GM21367 (cell line): ENCODE results near the gene CTTNBP2.

Source experiments
- ATAC-seq: cut with Tn5 transposase; IDR thresholded peaks from one replicate; pipeline ENCODE4 v1.9.1; 2021; ENCODE audit not compliant: unreplicated experiment

Gene CTTNBP2

DNA sequence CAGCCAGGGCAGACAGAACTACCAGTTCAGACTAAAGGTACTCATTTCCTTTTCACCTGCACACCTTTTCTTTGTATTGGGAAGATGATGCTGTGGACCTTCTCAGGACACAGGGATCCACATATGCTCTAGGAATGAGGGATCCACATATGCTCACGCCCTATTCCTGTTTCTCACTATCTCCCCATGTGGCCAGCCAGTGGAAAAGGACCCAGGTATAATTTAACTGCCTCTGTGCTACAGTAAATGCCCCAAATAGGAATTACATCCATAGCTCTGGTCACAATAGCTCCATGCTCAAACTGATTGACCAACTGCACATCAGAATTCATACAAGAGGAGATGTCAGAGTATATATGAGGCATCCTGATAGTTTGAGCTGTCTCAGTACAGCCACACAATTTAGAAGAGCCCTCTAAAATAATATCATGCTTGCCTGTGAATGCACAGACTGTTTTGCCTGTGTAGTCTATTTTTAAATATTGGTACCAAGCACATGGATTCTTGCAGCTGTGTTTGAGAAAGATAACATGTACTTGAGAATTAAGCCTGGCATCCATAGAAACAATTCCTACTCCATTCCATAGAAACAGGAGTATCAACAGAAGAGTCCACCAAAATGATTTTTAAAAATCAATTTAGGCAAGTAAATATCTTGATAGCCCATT lies 43.7 kb downstream of the CTTNBP2 start:
- no peak for ATAC-seq

GRCh38 chr7:117828825-117829224 lies 44.4 kb downstream of the CTTNBP2 start:
- ATAC-seq, result no peak

DNA sequence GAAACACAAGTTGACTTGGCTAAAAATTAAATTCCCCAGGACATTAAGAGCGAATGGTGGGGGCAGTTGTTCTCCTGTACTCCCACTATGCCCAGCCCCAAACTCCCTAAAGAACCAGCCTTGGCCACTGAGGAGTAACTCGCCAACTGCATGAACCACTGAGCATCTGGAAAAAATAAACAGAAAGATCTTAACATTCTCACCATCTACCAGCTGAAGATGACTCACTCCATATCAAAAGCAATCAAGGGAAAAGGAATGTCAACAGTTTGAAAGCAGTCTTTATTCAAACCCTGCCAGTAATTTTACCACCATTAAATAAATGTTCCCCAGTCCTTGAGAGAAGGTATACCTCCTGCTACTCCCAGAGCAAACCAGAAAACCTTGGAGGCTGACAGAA lies 45.4 kb downstream of the CTTNBP2 start:
- no peak for ATAC-seq

GRCh38 chr7:117825132-117825531 lies 48.1 kb downstream of the CTTNBP2 start:
- no peak for ATAC-seq

GRCh38 chr7:117824592-117824991 lies 48.6 kb downstream of the CTTNBP2 start:
- ATAC-seq, result no peak

- ATAC-seq, result no peak
Observed at GRCh38 chr7:117819558-117819957, 53.7 kb downstream of the CTTNBP2 start.

- ATAC-seq, result no peak
Observed at GRCh38 chr7:117818232-117818631, 55.0 kb downstream of the CTTNBP2 start.

DNA sequence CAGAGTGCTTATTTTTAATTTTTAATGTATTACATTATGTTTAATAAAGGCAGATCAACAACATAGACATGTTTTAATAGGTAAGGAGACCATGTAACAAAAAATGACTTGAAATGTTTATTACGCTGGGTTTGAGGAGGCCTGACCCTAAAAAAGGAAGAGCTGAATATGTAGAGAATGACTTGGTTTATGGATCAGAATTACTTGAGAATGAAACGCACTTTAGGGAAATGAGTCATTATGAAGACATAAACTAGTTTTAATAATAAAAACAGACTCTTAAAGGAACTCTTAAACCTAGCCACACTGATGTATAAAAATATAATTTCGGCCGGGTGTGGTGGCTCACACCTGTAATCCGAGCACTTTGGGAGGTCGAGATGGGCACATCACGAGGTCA lies 56.5 kb downstream of the CTTNBP2 start:
- no peak for ATAC-seq

DNA sequence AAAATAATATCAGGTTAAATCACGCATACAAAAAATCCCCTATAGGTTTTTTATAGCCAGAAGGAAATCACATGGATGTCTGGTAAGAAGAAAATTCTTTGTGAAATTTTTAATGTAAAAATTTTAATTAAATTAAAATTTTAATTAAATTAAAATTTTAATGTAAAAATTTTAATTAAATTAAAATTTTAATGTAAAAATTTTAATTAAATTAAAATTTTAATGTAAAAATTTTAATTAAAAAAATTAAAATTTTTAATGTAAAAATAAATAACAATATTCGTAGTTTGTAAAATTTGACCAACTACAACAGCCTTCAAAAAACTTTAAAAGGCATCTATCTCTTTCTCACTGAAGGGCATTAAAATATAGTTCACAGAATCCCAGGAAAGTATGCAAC lies 61.5 kb downstream of the CTTNBP2 start:
- ATAC-seq, result no peak

GRCh38 chr7:117810642-117811512 lies 62.4 kb downstream of the CTTNBP2 start:
- ATAC-seq, result no peak

- ATAC-seq, result no peak
Observed at GRCh38 chr7:117809958-117810357, 63.3 kb downstream of the CTTNBP2 start.

- no peak for ATAC-seq
Observed at GRCh38 chr7:117808910-117809705, 64.1 kb downstream of the CTTNBP2 start.

- ATAC-seq, result no peak
Observed at GRCh38 chr7:117808341-117808757, 64.9 kb downstream of the CTTNBP2 start.

- ATAC-seq, result no peak
Observed at GRCh38 chr7:117807676-117808075, 65.6 kb downstream of the CTTNBP2 start.

DNA sequence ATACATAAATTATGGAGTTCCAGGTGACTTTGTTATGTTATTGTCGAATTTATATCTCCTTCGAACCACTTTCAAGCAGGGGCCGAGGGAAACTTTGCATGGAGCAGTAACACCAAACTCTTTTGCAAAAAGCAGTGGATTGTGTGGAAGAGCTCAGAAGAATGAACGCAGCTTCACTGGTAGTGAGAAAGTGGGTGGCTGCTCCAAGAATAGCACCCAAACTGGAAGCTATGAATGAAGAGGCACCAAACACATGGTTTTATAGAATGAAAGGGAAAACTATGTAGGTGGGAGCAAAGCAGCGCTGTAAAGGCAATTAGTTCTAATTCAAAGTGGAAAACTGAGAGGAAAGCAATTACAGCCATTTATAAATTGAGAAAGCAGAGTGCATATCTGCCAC lies 67.2 kb downstream of the CTTNBP2 start:
- no peak for ATAC-seq

- ATAC-seq, result no peak
Observed at GRCh38 chr7:117805241-117805640, 68.0 kb downstream of the CTTNBP2 start.

DNA sequence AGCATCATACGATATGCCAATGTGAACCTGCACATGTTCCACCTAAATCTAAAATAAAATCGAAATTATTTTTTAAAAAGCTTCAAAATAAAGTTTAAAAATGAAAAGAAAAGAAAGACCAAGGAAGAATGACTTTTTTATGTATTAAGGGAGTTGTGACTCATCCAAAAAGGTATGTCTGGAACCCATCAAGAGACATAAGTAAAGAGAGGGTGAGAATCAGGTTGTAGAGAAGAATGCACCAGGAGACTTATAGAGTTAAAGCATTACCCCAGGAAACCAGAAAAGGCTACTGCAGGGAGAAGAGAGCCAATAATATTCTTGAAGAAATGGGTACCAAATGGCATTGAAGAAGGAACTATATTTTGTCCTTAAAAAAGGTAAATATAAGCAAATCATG lies 69.8 kb downstream of the CTTNBP2 start:
- ATAC-seq, result no peak

DNA sequence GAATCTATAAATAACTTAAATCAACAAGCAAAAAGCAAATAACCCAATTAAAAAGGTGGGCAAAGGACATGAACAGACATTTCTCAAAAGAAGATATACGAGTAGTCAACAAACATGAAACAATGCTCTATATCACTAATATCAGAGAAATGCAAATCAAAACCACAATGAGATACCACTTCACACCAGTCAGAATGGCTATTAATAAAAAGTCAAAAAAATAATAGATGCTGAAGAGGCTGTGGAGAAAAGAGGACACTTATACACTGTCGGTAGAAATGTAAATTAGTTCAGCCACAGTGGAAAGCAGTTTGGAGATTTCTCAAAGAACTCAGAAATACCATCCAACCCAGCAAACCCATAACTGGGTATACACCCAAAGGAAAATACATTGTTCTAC lies 70.6 kb downstream of the CTTNBP2 start:
- no peak for ATAC-seq

DNA sequence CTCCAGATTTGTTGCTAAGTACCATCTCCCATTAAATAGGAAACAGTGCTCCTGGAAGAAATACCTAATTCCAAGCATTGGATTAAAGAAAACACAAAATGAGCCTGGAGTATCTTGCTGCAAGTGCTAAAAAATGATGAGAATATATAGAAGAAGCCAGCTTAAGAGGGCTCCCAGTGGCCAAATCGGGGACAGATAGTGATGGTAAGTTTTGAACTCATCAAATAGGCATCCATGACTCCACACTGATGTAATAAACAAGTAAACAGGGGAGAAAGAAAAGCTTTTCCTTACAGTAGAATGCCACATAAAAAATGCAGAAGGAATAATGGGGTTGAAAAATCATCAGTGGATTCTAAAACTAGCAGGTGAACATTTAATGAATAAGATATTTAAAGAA lies 72.4 kb downstream of the CTTNBP2 start:
- ATAC-seq, result no peak

DNA sequence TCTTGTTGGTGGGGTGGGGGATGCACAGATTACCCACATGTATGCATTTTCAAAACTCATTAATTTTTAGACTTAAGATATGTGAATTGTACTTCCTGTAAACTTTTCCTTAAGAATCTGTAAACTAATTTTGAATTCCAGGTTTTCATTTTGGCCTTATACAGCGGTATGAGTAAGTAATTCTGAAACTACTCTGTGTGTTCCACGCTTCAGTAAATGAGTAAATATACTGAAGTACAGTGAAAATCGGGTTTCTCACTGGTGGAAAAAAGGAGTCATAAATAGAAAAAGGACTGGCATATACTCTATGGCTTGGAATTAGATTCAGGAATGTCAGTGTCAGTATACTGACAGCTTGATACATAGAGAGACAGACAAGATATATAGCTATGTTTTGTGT lies 72.8 kb downstream of the CTTNBP2 start:
- no peak for ATAC-seq

GRCh38 chr7:117796889-117797288 lies 76.4 kb downstream of the CTTNBP2 start:
- no peak for ATAC-seq

DNA sequence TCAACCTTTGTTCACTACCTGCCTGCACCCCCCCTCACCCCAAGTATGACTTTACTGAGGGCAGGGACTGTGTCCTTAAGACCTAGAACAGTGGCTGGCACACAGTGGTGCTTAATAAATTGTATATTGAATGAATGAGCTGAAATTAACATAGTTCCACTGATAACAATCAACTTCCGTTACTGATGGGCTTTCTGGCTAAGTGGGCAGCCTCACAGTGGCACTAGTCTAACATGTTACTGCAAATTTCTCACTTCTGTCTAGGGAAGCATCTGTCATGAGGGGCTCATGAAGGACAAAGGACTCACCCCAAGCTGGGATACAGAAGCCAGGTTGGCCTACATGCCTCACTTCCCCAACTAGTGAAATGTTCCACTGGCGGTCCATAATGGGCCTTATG lies 79.3 kb downstream of the CTTNBP2 start:
- no peak for ATAC-seq
